A549 treated with AZD2906 at 1 μM for 4 hours (cell line): ENCODE measurements around the gene DEFB116. TPM values are rescaled to one million over a fixed set of nuclear protein-coding genes. Genes with fewer than 3 reads are reported as not detected.

ENCODE experiments used
- total RNA-seq: library from RNA; stranded (reverse); fragments of 200-300 nt; extraction: Qiagen RNA extraction; gene quantifications from 5 replicates; pipeline ENCODE4 v1.2.3, GENCODE V29; 2022

Gene DEFB116
- total RNA-seq: not detected in 5 replicates

GRCh38 chr20:31308535-31309162 lies at the start of gene DEFB116:
Gene DEFB116, minus strand, starts transcription at chr20:31308585. Its CDS starts 0 bp downstream, at chr20:31308585.

GRCh38 chr20:31257364-31257763 lies 51.0 kb downstream of the DEFB116 start, which contains the start of gene DEFB115:
Gene DEFB115, plus strand, starts transcription at chr20:31257664. Its CDS starts 0 bp downstream, at chr20:31257664.

Other genes starting within 250 kb of the DEFB116 start
- not detected in 5 replicates for gene DEFB115, start 50.9 kb downstream of the DEFB116 start, total RNA-seq
- not detected in 5 replicates for gene DEFB118, start 60.0 kb upstream of the DEFB116 start, total RNA-seq
- gene DEFB119, start 82.0 kb upstream of the DEFB116 start, total RNA-seq: not detected in 5 replicates
- gene DEFB121, start 97.6 kb upstream of the DEFB116 start, total RNA-seq: not detected in 5 replicates
- not detected in 5 replicates for gene DEFB123, start 132.0 kb upstream of the DEFB116 start, total RNA-seq
- gene DEFB124, start 166.5 kb upstream of the DEFB116 start, total RNA-seq: 0.42 TPM in 1 of 5 replicates, not detected in the others
- gene REM1, start 166.7 kb upstream of the DEFB116 start, total RNA-seq: 0.59 to 1.3 TPM (median 0.90 TPM) in 5 replicates
- 201 to 260 TPM (median 245 TPM) in 5 replicates for gene HM13, start 205.9 kb upstream of the DEFB116 start, total RNA-seq